ENCODE results near the gene NSD1. TPM values are rescaled to one million over a fixed set of nuclear protein-coding genes. Genes with fewer than 3 reads are reported as not detected.
"Not testable (repeated sequence)": the region's sequence is repeated elsewhere in the genome, so short reads cannot be mapped to it uniquely, and the experiment has no call there.

NSD1 gene
- total RNA-seq, 1 donor from 2014 or later = 45.4 TPM

- no peak for DNase-seq (ENCODE audit: extremely low spot score in 2 of 2)
- peaks cover 0 to 72% of the 10 kb centered on the region in 2 donors for H3K36me3 ChIP-seq
- intact Hi-C loops (cut with DNase I) = no loop called here
These were observed 119.7 kb downstream of the NSD1 start for GRCh38 chr5:177253252-177253651.

DNA sequence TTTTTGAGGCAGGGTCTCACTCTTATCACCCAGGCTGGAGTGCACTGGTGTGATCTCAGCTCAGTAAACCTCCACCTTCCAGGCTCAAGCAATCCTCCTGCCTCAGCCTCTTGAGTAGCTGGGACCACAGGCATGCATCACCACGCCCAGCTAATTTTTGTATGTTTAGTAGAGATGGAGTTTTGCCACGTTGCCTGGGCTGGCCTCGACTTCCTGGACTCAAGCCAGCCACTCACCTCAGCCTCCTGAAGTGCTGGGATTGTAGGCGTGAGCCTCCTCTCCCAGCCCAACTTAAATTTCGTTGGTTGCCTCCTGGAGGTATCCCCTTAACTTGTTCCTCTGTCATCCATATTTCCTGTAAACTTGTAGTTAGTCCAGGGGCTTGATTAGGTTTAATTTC lies 122.7 kb downstream of the NSD1 start:
- no peak for TF ChIP-seq CTCF (IDR thresholded peaks at IDR 0.05)
- TF ChIP-seq POLR2A (IDR thresholded peaks at IDR 0.05) = no peak
- no peak for TF ChIP-seq POLR2AphosphoS5 (IDR thresholded peaks at IDR 0.05; ENCODE audit: insufficient read depth in 1 of 2, low read depth in 1 of 2)
- Histone ChIP-seq H3K27ac (no peak overlapping the region), H3K4me1 (no peaks in the 10 kb centered on the region), H3K36me3 (peaks cover 0 to 66% of the 10 kb centered on the region in 2 donors), H3K9me3 (no peaks in the 10 kb centered on the region), H3K4me3 (no peak overlapping the region), H3K27me3 (no peaks in the 10 kb centered on the region)
- intact Hi-C loops (cut with DNase I) = no loop called here
- no peak for DNase-seq (ENCODE audit: extremely low spot score in 2 of 2)

More at GRCh38 chr5:177253252-177253651, 119.7 kb downstream of the NSD1 start:
- H3K27ac ChIP-seq = no peak overlapping the region
- no peak overlapping the region for H3K4me3 ChIP-seq
- H3K9me3 ChIP-seq = no peaks in the 10 kb centered on the region
- no peaks in the 10 kb centered on the region for H3K4me1 ChIP-seq
- TF ChIP-seq POLR2AphosphoS5 (IDR thresholded peaks at IDR 0.05; ENCODE audit: insufficient read depth in 1 of 2, low read depth in 1 of 2) = no peak
- no peaks in the 10 kb centered on the region for H3K27me3 ChIP-seq

DNA sequence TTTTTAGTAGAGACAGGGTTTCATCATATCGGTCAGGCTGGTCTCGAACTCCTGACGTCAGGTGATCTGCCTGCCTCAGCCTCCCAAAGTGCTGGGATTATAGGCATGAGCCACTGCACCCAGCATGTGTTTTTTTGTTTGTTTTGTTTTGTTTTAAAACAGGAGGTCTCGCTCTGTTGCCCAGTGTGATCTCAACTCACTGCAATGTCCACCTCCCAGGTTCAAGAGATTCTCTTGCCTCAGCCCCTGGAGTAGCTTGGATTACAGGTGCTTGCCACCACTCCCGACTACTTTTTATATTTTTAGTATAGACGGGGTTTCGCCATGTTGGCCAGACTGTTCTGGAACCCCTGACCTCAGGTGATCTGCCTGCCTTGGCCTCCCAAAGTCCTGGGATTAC lies 125.1 kb downstream of the NSD1 start:
- H3K9me3 ChIP-seq; H3K4me3 ChIP-seq; H3K27me3 ChIP-seq; DNase-seq (ENCODE audit: extremely low spot score in 2 of 2); H3K4me1 ChIP-seq; H3K27ac ChIP-seq; intact Hi-C loops (cut with DNase I): not testable (repeated sequence)
- H3K36me3 ChIP-seq = peaks cover 0 to 53% of the 10 kb centered on the region in 2 donors

DNA sequence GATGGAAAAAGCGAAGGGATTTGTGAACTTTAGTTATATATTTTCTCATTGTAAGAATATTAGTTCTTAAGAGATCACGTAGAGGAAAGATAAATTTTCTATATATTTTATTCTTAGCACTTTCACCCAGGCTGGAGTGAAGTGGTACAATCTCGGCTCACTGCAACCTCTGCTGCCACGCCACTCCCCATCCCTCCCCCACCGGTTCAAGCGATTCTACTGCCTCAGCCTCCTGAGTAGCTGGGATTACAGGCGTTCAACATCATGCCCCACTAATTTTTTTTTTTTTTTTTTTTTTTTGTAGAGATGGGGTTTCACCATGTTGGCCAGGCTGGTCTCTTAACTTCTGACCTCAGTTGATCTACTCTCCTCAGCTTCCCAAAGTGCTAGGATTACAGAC lies 127.4 kb downstream of the NSD1 start:
- Histone ChIP-seq H3K4me1 (no peaks in the 10 kb centered on the region), H3K4me3 (no peak overlapping the region), H3K27ac (no peak overlapping the region), H3K36me3 (peaks cover 0 to 47% of the 10 kb centered on the region in 2 donors), H3K27me3 (no peaks in the 10 kb centered on the region), H3K9me3 (no peaks in the 10 kb centered on the region)
- no peak for DNase-seq (ENCODE audit: extremely low spot score in 2 of 2)
- TF ChIP-seq CTCF (IDR thresholded peaks at IDR 0.05) = no peak
- no peak for TF ChIP-seq POLR2AphosphoS5 (IDR thresholded peaks at IDR 0.05; ENCODE audit: insufficient read depth in 1 of 2, low read depth in 1 of 2)
- no peak for TF ChIP-seq POLR2A (IDR thresholded peaks at IDR 0.05)
- intact Hi-C loops (cut with DNase I) = no loop called here

DNA sequence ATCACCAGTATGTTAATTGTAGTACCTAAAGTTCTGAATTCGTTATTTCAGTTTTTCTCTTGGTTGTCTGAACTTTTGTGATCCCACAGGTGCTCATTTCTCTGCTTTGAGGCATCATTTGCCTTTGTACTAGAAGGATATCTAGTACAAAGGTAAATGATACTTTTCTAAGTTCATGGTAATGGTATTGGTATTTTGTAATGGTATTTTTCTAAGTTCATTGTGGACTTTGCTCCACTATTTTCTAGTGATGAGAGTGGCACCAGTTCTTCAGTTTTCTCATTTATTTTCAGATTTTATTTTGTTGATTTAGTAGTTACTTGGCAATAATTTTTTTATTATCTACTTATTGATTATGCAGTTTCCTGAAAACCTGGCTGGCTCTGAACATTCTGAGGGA lies 127.9 kb downstream of the NSD1 start:
- Histone ChIP-seq H3K9me3 (no peaks in the 10 kb centered on the region), H3K36me3 (peaks cover 0 to 52% of the 10 kb centered on the region in 2 donors), H3K27ac (no peak overlapping the region), H3K4me1 (no peaks in the 10 kb centered on the region), H3K4me3 (no peak overlapping the region), H3K27me3 (no peaks in the 10 kb centered on the region)
- DNase-seq (ENCODE audit: extremely low spot score in 2 of 2) = no peak
- intact Hi-C loops (cut with DNase I) = no loop called here
- no peak for TF ChIP-seq POLR2AphosphoS5 (IDR thresholded peaks at IDR 0.05; ENCODE audit: insufficient read depth in 1 of 2, low read depth in 1 of 2)
- TF ChIP-seq POLR2A (IDR thresholded peaks at IDR 0.05) = no peak
- TF ChIP-seq CTCF (IDR thresholded peaks at IDR 0.05) = no peak

- Histone ChIP-seq H3K4me1 (no peaks in the 10 kb centered on the region), H3K27me3 (no peaks in the 10 kb centered on the region), H3K4me3 (no peak overlapping the region), H3K36me3 (peaks cover 0 to 66% of the 10 kb centered on the region in 2 donors), H3K9me3 (no peaks in the 10 kb centered on the region), H3K27ac (no peak overlapping the region)
- no peak for DNase-seq (ENCODE audit: extremely low spot score in 2 of 2)
- TF ChIP-seq CTCF (IDR thresholded peaks at IDR 0.05) (no peak), POLR2AphosphoS5 (IDR thresholded peaks at IDR 0.05; ENCODE audit: insufficient read depth in 1 of 2, low read depth in 1 of 2) (no peak), POLR2A (IDR thresholded peaks at IDR 0.05) (no peak)
- intact Hi-C loops (cut with DNase I) = no loop called here
These were observed 130.6 kb downstream of the NSD1 start for GRCh38 chr5:177264178-177264577.

All from vagina (tissue), 2 donors.